GM12875 (cell line): Measurements from ENCODE around the gene TBC1D9.

Experiments used
- H3K4me3 ChIP-seq: one replicate; pipeline ENCODE4 v1.5.1; 2011; ENCODE audit warnings: low read depth, low read length, control low read depth
- TF ChIP-seq, protein P1 (sequence below): IDR thresholded peaks from 2 replicates; pipeline ENCODE4 v1.5.1; 2011; ENCODE audit warnings: low read depth, mild to moderate bottlenecking, control low read depth, inconsistent platforms, low read length, moderate library complexity, borderline replicate concordance; ENCODE audit not compliant: insufficient read depth

TBC1D9 gene

GRCh38 chr4:140717313-140717712 is 38.9 kb downstream of the TBC1D9 start:
- H3K4me3 ChIP-seq: no peak overlapping the region
- TF ChIP-seq, protein P1, sequence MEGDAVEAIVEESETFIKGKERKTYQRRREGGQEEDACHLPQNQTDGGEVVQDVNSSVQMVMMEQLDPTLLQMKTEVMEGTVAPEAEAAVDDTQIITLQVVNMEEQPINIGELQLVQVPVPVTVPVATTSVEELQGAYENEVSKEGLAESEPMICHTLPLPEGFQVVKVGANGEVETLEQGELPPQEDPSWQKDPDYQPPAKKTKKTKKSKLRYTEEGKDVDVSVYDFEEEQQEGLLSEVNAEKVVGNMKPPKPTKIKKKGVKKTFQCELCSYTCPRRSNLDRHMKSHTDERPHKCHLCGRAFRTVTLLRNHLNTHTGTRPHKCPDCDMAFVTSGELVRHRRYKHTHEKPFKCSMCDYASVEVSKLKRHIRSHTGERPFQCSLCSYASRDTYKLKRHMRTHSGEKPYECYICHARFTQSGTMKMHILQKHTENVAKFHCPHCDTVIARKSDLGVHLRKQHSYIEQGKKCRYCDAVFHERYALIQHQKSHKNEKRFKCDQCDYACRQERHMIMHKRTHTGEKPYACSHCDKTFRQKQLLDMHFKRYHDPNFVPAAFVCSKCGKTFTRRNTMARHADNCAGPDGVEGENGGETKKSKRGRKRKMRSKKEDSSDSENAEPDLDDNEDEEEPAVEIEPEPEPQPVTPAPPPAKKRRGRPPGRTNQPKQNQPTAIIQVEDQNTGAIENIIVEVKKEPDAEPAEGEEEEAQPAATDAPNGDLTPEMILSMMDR: no peak

DNA sequence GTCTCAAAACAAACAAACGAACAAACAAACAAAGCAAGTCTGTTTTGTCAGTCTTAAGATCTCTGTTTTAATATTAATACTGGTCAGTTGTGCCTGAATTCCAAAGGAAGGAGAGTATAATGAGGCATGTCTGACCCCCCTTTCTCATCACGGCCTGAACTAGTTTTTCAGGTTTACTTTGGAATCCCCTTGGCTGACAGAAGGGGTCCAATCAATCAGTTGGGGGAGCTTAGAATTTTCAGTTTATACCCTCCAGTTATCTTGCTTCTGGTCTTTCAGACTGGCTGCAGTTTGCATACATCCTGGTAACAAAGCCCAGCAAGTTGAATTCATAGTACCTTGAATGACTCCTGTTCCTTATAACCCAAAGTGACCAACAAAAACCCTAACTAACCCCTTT is 41.1 kb downstream of the TBC1D9 start:
- no peak overlapping the region for H3K4me3 ChIP-seq
- TF ChIP-seq, protein P1: no peak

DNA sequence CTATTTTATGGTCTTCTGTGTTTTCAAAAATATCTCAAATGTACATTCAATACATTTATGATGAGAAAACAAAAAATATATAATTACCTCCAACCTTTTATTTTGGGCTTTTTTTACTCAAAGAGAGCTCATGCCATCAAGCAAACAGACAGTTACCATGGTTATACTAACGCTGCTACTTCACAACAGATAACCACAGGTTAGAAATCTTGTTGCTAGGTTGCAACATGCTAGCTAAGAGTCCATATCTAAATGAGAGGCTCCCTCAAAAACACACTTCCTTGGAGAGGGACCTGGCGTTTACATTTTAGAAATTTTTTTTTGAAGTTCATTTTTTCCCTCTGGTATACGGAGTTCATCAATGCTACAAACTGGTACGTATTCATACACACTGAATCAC is 44.3 kb downstream of the TBC1D9 start:
- no peak overlapping the region for H3K4me3 ChIP-seq
- TF ChIP-seq, protein P1: no peak

- TF ChIP-seq, protein P1: no peak
- no peak overlapping the region for H3K4me3 ChIP-seq
Measured at GRCh38 chr4:140710908-140711622, 45.1 kb downstream of the TBC1D9 start.

GRCh38 chr4:140707325-140707724 is 48.9 kb downstream of the TBC1D9 start:
- TF ChIP-seq, protein P1: no peak
- no peak overlapping the region for H3K4me3 ChIP-seq

GRCh38 chr4:140706665-140707064 is 49.5 kb downstream of the TBC1D9 start:
- no peak overlapping the region for H3K4me3 ChIP-seq
- TF ChIP-seq, protein P1: no peak

- no peak overlapping the region for H3K4me3 ChIP-seq
- TF ChIP-seq, protein P1: no peak
Measured at GRCh38 chr4:140706276-140706625, 49.9 kb downstream of the TBC1D9 start.
